GM12872 (cell line): ENCODE results near the gene LILRB5.
A peak's percentile ranks its signal among the peaks of the same experiment; 100 is the strongest.
"Not testable (repeated sequence)": the region's sequence is repeated elsewhere in the genome, so short reads cannot be mapped to it uniquely, and the experiment has no call there.

Experiments
- CTCF ChIP-seq: IDR thresholded peaks from 3 replicates; pipeline ENCODE4 v1.5.1; 2011; ENCODE audit warnings: low read depth, mild to moderate bottlenecking, low read length, moderate library complexity; ENCODE audit not compliant: insufficient read depth

LILRB5 gene

GRCh38 chr19:54245936-54246335 lies 11.1 kb downstream of the LILRB5 start:
- TF ChIP-seq CTCF = no peak

- TF ChIP-seq CTCF = not testable (repeated sequence)
Observed at GRCh38 chr19:54242646-54243045, 14.4 kb downstream of the LILRB5 start, which contains the start of gene LILRA6. Gene LILRA6, minus strand, starts transcription at chr19:54242790.

GRCh38 chr19:54233941-54234340 lies 23.1 kb downstream of the LILRB5 start:
- TF ChIP-seq CTCF = no peak

- peak; percentile 99 for TF ChIP-seq CTCF
Observed at GRCh38 chr19:54231077-54231931, 25.8 kb downstream of the LILRB5 start.

GRCh38 chr19:54230031-54230430 lies 27.0 kb downstream of the LILRB5 start:
- TF ChIP-seq CTCF = no peak

GRCh38 chr19:54229146-54229545 lies 27.9 kb downstream of the LILRB5 start:
- no peak for TF ChIP-seq CTCF

- TF ChIP-seq CTCF = not testable (repeated sequence)
Observed at GRCh38 chr19:54222474-54223276, 34.4 kb downstream of the LILRB5 start, which contains the start of gene LILRB3. Gene LILRB3, minus strand, starts transcription at chr19:54223007. Its CDS starts 31 bp downstream, at chr19:54222976.
